GM12865 (cell line): ENCODE results near the gene DPPA4.
"Not testable (repeated sequence)": the region's sequence is repeated elsewhere in the genome, so short reads cannot be mapped to it uniquely, and the experiment has no call there.

Experiments
- DNase-seq: peaks from one replicate; pipeline ENCODE4 v3.0.0; 2010; ENCODE audit warnings: low read depth
- H3K4me3 ChIP-seq: 2 replicates; pipeline ENCODE4 v1.5.1; 2011; ENCODE audit warnings: mild to moderate bottlenecking, low read depth, low read length, control low read depth
- TF ChIP-seq, protein P1 (sequence below): IDR thresholded peaks from 2 replicates; pipeline ENCODE4 v1.5.1; 2011; ENCODE audit warnings: low read length, control low read depth, low read depth, inconsistent platforms; ENCODE audit not compliant: insufficient read depth; ENCODE audit errors: missing control alignments

Gene DPPA4

DNA sequence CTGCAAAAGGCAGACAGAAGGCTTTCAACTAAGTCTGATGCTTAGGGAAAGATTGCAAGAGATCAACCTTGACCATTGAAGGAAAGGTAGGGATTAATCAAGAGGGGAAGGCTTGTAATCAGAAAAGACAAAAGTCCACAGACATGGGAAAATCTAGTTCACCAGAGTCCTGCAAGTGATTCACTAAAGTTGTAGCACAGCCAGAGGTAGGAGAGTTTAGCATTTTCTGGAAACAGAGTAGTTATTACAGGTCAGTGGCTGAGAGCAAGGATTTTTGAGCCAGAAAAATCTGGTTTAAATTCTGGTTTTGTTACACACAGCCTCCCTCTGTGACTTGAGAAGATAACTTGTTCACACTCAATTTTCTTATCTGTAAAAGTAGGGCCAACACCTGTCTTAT is 35.3 kb upstream of the DPPA4 start:
- TF ChIP-seq, protein P1, sequence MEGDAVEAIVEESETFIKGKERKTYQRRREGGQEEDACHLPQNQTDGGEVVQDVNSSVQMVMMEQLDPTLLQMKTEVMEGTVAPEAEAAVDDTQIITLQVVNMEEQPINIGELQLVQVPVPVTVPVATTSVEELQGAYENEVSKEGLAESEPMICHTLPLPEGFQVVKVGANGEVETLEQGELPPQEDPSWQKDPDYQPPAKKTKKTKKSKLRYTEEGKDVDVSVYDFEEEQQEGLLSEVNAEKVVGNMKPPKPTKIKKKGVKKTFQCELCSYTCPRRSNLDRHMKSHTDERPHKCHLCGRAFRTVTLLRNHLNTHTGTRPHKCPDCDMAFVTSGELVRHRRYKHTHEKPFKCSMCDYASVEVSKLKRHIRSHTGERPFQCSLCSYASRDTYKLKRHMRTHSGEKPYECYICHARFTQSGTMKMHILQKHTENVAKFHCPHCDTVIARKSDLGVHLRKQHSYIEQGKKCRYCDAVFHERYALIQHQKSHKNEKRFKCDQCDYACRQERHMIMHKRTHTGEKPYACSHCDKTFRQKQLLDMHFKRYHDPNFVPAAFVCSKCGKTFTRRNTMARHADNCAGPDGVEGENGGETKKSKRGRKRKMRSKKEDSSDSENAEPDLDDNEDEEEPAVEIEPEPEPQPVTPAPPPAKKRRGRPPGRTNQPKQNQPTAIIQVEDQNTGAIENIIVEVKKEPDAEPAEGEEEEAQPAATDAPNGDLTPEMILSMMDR, result no peak
- no peak for DNase-seq
- H3K4me3 ChIP-seq, result no peak overlapping the region

DNA sequence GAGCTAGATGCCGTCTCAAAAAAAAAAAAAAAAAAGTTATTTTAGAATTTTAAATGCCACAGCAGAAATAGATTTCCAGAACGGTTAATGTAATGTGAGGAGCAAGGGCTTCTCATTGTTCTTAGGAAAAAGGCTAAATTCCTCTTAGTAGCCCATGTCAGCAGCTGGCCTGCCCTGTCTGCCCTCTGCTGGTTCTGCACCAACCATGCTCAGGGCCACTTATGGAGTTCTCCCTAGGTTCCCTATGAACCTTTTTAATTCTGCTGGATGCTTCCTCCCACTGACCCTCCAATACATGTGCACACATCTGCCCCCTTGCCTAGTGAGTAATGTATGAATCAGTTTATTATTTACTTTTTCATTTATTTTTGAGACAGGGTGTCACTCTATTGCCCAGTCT is 32.2 kb upstream of the DPPA4 start:
- TF ChIP-seq, protein P1, result no peak
- DNase-seq, result no peak
- H3K4me3 ChIP-seq, result no peak overlapping the region

DNA sequence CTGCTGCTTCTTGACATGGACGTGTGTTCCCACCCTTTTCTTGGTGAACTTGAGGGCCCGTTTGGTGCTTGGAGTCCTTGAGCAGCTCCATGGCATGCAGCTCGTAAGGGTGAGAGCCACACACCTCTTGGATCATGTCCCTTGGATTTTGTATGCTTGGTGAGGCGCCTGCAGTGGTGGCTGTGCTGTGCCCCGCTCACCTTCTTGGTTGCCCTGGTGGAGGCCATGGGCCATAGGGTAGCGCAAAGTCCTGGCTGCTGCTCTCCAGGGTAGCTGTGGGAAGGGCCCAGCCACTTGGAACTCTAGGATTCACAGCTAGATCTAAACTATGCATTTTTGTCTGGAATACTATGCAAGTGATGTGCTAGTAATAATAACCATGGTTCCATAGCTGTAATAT is 26.7 kb upstream of the DPPA4 start:
- no peak for DNase-seq
- no peak overlapping the region for H3K4me3 ChIP-seq
- TF ChIP-seq, protein P1, result no peak

DNA sequence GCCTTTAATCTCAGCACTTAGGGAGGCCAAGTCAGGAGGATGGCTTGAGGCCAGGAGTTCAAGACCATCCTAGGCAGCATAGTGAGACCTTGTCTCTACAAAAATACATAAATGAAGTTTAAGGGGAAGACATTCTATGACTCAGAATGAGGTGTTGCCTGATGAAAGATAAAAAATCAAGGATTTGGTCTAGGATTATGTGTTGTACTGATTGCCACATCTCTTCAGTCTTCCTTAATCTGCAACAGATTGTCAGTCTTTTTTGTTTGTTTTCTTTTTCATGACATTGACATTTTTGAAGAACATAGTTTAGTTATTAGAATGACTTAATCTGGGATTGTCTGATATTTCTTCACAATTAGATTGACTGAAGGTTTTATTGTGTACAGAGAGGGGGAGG is 26.3 kb upstream of the DPPA4 start:
- no peak overlapping the region for H3K4me3 ChIP-seq
- no peak for DNase-seq
- TF ChIP-seq, protein P1, result no peak

DNA sequence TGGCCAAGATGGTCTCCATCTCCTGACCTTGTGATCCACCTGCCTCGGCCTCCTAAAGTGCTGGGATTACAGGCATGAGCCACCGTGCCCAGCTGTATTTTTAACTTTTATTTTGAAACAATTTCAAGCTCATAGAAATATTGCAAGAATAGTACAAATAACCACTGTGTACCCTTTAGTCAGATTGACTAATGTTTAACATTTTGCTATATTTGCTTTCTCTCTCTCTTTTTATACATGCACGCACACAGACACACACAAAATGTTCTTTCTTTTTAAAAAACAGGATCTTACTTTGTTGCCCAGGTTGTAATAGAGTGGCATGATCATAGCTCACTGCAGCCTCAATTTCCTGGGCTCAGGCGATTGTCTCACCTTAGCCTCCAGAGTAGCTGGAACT is 25.5 kb upstream of the DPPA4 start:
- TF ChIP-seq, protein P1, result no peak
- H3K4me3 ChIP-seq, result no peak overlapping the region
- DNase-seq, result no peak

DNA sequence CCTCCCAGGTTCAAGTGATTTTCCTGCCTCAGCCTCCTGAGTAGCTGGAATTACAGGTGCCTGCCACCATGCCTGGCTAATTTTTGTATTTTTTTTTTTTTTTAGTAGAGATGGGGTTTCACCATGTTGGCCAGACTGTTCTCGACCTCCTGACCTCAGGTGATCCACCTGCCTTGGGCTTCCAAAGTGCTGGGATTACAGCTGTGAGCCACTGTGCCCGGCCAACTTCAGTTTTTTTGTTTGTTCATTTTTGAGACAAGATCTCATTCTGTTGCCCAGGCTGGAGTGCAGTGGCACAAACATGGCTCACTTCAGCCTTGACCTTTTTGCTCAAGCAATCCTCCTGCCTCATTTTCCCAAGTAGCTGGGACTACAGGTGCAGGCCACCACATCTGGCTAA is 21.5 kb upstream of the DPPA4 start:
- not testable (repeated sequence) for H3K4me3 ChIP-seq, DNase-seq

DNA sequence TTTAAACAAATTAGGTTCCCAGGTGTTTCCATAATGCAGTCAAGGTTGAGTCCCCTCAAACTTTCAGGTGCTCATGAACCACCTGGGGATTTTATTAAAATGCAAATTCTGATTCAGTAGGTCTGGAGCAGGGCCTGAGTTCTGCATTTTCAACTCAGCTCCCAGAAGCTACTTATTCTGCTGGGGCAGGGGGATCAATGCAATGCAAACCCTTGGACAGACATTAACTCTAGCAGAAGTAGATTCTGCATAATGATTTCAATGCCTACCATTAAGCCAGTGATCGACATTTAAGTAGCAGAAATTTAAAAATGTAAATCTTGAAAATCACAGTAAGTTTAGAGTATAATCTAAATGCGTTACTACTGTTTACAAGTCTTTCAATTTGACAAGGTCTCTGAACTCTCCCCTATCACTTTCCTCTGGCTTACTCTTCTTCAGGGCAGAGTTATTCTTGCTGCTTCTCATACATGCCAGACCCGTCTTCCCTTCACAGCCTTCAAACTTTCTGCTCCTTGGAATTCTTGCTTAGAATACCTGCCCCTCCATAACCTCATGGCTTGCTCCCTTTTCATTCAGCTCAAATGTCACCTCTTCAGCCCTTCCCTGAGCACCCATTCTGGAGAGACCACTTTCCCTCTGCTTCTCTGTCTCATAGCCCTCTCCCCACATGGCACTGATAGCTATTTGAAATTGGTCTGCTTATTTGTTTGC is 19.3 kb upstream of the DPPA4 start:
- TF ChIP-seq, protein P1, result no peak

More for the DNA sequence above, 19.3 kb upstream of the DPPA4 start:
- H3K4me3 ChIP-seq, result no peak overlapping the region
- no peak for DNase-seq
